Stimulated activated CD8-positive, alpha-beta memory T cell treated with anti-CD3 and anti-CD28 coated beads, Interleukin-12 subunit alpha, Interleukin-12 subunit beta, amount 100 ng/mL, for 4 hours (primary cell): ENCODE results near the gene TNFRSF11A.

Experiments used
- DNase-seq: peaks from one replicate; pipeline ENCODE4 v3.0.0-alpha.2; 2020; ENCODE audit warnings: low read depth

Gene TNFRSF11A

DNA sequence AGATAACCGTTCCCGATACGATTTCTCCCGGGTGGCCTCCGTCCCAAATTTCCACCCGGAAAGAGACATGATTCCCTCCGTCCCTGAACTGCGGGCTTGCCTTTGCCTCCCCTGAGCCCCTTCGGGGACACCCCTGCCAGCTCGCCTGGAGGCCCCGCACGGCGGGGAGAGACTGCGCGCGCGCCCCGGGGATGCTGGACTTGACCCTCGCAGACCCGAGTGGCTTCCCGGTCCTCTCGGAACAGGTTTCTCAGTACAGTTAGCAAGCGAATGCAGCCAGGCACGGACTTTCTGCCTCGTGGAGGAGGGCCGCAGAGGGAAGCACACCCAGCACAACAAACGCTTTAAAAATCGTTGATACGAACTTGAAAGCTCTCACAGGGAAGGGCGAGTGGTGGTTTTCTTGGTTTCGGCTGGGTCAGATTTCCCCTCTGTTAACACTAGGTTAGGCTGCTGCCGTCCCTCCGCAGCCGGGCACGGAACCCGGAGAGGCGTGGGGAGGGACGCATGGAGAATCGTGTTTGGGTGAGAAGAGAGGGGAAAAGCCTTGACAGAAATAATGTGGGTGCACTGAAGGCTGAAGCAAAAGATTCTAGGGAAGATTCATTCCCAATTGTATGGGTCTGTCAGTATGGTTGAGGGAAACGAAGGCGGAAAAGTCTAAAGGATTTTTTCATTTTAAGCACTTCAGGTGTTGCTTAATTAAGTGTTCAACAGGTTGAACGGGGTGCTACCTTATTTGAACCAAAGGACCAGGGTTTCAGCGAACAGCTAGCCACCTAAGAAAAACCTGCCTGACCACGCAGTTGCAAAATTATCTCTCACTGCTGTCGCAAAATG, 916 bp downstream of the TNFRSF11A start:
- no peak for DNase-seq

DNA sequence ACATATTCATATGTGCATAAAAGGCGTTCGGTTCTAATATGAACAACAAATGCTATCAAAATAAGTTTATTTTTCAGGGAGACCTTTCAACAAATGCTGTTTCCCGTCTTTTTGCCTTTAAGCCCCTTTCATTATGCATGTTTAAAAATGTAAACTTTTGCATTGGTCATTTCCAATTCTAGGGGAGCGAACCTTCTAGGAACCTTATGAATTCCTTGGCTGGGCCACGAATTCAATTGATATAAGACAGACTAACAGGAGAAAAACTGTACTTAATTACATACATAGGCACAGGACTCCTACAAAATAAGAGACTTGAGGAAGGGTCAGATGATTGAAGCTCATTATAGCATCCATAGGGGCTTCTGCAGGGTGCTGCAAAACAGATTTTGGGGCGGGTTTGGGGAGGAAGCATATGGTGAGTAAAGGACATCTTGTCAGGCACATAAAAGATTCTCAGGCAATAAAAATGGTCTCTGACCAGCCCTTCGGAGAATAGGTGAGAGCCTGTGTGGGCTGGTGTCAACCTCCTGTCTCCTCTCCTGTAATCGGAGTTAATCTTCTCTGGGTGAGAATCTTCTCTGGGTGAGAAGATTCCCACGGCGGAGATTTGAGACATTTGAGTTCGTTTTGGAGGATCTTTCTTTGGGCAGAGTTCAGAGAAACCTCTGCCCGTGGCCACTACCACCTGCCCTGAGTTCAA, 1.7 kb downstream of the TNFRSF11A start:
- DNase-seq, result no peak

DNA sequence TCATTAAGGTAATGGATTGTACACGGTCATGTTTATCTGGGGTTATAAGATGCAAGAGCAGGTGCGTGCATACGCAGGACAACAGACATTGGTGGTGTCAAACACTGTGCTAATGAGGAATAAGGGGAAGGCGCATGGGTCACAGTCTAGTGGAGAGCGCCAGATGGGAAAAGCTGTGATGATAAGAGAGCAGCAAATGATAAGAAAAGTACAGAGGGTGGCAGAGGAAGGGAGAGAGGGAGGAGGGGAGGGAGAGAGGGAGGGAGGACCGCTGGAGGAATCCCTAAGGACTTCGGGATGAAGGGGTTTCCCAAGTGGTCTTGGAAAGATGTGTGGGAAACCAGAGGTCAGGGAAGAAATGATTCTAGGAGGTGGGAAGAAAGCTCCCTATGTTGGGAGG, 2.9 kb downstream of the TNFRSF11A start:
- DNase-seq, result no peak

DNA sequence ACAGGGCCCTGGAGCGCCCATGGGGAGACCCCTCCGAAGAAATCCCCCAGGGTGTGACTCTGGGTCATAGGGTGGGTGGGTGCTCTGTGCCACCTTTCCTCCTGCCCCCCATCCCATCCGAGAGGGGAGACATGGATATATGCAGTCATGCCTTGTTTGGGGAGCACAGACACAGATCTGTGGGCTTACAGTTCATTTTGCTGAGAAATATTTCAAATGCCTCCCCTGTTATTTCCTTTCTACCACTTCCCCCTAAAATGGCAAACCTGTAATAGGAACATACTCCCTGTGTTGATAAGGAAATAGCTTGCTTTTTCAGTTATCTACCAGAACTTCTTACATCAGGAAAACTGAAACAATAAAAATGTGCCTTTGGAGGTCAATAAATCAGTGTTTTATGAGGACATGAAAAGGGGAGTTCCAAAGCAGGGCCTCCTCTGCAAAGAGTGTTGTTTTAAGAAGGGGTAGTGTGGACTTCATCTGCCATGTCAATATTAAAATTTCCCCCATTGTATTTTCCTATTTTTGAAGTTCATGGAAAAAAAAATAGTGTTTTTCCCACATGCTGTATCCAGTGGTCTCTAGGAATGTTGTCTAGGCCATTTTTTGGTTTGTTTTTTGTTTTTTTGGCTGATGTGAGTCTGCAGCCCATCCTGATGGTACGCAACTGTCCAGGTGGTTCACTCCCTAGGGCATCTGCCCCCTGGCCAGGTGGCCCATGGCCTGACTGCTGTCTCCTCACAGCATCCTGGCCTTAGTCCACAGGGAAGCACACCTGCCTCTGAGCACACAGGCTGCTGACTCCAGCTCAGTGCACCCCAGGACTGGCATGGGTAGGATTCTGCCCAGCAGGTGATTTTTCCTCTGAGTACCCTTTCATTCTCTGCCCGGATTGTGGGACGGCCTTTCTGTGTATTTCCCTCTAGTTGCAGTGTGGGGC, 3.7 kb downstream of the TNFRSF11A start:
- DNase-seq, result no peak

DNA sequence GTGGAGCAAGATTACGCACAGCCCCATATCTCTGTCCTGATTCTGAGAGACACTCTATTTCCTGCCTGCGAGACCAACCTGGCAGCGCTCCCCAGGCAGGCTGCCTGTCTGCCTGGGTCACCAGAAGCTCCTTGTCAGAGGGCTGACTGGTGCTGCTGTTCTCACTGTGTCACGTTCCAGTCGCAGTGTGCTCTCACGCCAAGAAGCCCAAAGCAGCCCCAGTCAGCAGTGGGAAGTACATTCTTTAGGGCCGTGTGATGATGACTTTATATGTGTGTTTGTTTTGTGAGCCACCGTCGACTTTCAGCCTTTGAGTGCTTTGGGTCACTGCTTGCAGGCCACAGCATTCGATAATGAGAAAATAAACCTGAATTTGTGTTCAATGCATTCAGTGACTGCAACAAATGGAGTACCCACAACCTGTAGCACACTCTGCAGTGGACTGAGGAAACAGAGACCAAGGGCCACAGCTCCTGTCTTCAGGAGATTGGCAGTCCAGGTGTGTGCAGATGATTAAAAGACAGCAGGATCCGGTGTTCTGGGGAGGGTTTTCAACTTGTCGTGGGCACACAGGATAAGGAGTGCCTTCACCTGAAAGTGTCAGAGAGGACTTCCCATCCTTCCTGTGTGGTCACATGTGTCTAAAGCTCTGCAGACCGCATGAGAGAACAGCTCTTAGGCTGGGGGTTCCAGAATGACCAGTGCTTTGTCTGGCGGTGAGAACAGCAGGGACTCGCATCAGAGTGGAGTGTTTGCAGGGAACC, 4.8 kb downstream of the TNFRSF11A start:
- DNase-seq, result no peak

DNA sequence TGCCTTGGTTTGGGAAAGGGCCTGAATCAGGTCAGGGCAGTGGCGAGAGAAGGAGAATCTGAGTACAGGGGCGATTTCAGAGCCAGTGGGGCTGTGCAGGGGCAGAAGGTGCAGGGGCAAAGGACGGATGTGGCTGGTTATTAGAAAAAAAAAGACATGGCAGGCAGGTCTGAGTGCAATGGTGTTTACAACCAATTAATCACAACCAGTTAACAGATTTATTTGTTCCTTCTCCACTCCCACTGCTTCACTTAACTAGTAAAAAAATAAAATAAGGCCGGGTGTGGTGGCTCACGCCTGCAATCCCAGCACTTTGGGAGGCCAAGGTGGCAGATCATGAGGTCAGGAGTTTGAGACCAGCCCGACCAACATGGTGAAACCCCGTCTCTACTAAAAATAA, 5.5 kb downstream of the TNFRSF11A start:
- DNase-seq, result no peak

DNA sequence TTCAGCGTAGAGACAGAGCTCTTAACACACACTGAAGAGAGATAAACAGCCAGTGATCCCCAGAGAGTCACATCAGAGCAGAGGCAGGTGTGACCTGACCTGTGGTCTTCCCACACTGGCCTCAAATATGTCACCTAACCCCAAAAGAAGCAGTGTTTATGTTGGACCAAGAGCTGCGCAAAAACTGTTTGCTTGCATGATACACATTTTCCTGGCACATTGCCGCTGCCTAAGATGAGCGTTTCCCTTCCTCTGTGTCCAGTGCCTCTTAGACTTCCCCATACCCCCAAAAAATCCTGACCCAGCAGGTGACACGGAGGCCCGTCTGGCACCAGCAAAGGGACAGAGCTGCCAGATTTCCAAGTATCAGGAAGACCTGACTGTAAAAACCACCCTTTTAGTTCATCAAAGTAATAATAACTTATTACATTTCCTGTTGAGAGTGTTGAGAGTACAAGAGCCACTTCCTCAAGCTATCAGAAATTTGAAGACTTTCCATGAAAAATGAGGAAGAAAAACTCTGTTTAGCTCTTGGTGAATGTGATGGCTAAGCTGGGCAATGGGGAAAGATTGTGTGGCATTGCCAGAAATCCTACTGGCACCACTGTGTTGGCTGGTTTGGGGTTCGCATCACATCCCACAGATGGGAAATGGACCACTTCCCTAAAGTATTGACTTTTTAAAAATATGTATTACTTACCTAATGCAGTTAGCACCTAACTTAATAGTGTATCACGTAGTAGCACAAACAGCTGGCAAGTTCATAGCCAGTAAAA, 6.7 kb downstream of the TNFRSF11A start:
- DNase-seq, result no peak

DNA sequence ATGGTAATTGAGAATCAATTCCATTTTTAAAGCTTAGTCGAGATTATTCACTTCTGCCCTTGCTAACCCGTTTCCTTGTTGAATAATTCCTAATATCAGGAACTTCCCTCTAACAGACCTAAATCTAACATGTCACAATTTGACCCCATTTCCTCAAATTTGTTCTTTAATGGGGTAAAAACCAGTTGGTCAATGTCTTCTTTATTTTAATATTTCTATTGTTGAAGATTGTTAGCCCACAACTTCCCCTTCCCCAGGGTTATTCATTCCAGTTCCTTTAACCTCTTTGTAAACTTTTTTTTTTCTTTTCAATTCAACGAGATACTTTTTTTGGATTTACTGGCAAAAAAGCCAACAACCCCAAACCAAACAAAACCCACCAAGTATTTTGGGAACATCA, 7.3 kb downstream of the TNFRSF11A start:
- DNase-seq, result no peak

DNA sequence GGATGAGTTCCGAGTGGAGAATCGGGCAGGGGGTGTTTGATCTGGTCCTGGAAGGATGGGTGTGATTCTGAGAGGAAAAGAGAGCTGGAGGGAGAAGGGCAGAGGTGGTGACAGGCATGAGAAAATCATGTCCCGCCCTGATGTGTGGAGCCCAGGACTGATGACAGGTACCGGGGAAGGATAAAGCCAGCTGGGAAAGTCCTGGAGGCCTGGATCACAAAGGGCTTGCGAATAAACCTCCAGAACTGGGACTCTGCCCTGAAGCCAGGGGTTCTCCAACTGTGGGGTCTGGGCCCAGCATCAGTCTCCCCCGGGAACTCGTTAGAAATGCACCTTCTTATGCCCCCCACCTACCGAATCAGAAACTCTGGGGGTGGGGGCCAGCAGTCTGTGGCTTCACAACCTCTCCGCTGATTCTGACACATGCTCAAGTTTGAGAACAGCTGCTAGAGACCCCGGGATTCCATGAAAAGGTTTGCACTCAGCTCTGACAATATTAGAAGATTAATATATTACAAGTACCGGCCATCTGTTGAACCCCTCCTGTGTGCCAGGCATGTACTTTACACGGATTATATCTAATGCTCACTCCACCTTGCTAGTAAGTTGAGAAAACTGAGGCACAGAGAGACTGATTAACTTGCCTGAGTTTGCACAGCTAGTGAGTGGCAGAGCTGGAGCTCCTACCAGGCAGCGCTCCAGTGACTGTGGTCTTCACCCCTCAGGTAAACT, 8.0 kb downstream of the TNFRSF11A start:
- DNase-seq, result no peak

DNA sequence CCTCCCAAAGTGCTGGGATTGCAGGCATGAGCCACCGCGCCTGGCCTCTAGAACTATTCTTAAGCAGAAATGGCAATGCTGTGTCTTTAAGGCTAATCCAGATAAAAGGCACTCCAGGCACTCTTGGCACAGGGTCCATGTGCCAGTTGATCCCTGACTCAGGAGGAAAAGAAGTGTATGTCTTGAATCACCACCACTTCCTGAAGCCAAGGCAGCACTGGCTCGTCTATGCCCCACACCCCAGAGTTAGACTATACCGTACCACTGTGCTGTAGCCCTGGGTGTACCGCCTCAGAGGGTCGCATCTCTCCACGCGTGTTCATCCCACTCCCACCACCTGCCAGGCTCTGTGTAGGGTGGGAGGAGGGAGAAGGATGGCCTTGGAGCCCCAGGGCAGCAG, 9.0 kb downstream of the TNFRSF11A start:
- no peak for DNase-seq

DNA sequence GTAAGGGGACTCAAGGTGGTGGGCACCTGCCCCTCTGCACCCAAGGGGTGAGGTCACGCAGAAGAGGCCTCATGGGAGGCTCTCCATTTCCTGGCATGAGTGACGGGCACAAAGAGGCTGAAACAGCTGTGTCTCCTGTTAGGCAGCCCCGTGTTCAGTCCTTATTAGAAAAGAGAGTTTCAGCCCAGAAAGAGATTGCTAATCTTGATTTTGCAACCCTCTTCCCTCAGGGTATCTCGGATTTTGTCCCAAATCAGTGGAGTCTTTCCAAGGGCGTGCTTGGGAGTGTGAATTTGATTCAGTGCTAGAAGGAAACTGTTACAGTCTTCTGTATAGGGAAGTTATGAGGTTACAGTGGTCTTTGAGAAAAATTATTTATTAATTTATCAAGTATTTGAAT, 10.4 kb downstream of the TNFRSF11A start:
- DNase-seq, result no peak

DNA sequence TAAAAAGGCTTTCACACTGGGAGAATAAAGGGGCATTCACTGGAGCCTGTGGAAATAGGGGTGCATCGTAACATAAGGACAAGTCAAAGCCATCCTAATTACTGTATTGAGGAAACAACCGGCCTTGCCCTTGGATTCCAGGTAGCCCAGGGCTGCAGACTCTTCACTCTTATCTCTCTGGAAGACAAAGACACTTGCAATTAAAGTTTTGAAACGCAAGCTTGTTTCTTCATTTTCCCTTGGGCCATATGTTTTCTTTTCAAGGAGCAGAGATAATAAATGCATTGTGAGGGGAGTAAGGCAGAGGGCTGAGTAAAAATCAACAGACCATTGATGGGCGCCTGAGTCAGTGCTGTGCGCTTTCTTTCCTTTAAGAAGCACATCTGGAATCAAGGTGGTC, 11.5 kb downstream of the TNFRSF11A start:
- no peak for DNase-seq

DNA sequence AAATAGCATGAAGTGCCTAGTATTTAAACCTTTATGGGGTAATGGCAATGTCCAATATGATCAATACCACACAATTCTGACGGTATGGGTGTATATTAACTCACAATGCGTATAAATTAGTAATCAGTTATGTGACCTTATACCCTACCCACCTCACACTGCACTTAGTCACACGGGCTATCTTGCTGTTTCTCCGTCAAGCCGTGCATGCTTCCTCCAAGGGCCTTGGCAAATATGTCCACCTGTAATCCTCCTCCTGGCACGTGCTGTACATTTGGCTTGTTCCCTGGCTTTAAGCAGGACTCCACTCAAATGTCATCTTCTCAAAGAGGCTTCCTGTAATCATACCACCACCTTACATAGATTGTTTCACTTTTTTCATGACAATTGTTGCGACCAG, 12.2 kb downstream of the TNFRSF11A start:
- no peak for DNase-seq

DNA sequence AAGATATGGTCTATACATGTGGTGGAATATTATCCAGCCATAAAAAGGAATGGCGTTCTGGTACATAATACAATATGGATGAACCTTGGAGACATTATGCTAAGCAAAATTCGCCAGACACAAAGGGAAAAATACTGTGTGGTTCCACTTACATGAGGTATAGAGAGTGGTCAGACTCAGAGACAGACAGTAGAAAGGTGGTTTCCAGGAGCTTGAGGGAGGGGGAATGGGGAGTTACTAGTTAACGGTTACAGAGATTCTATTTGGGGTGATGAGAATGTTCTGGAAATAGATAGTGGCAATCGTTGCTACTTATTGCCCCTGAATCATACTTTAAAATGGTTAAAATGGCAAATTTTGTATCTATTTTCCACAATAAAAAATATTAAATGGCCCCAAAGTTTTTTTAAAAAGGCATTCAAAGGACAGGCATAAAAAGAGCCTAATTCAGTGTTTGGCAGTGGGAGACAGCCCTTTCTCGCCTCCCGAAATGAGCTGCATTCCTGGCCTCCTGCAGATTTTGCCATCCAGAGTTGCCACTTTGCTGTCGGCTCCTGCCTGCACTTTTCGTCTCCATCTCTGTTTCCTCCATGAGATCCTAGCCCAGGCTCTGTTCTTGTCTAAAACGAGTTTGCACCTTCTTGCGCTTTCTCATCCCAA, 13.5 kb downstream of the TNFRSF11A start:
- no peak for DNase-seq

DNA sequence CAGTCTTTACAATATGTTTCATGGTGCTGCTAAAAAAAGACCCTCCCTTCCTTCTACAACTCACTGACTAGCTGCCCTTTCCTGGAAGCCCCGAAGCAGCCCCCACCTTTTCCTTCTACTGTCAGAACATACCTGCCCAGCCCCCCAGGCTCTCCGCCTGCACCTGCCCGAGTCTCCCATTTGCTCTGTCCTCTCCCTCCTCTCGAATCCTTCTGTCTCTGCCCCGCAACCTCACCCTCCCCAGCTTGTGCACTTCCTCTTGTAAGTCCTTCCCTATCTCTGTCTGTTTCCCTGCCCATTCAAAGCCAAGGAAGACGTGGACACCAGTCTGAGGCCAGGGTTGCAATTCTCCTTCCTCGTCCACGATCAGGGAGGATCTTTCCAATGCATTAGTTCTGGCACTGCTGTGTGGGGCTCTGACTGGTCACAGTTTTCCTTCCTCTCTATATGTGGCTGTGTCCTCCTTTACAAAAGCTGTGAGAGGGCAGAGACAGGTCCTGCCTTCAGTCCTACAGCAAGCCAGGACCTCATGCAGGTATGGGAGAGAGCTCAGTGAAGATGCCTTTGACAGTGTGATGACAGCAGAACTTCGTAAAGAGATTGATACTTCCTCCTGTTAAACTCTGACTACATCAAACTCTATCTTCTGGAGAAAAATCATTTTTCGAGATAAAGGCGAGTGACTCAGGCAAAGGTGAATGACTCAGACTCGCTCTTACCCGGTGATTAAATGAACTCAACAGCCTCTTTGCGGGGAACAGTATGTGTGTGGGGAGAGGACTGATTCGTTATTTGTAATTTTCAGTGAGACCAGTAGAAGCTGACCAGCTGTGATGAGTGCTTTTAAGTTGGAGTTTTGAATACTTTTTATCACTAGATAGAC, 14.2 kb downstream of the TNFRSF11A start:
- no peak for DNase-seq

DNA sequence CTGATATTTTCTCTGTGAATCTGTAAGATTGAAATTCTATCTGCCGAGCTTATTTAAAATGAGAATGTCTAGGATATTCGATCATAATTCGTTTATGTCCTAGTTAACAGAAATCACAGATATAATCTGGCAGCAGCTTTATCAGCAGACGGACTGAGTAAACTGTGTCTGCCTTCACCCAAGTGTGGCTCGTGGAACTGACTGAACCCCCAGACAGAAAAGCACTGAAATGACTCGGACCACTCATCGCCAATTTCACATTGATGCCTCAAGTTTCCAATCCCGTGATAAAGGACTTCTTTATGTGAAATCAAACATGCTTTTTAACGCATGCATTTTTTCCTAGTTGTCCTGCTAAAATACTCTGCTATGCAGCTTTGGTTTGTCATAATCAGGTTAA, 15.9 kb downstream of the TNFRSF11A start:
- no peak for DNase-seq

DNA sequence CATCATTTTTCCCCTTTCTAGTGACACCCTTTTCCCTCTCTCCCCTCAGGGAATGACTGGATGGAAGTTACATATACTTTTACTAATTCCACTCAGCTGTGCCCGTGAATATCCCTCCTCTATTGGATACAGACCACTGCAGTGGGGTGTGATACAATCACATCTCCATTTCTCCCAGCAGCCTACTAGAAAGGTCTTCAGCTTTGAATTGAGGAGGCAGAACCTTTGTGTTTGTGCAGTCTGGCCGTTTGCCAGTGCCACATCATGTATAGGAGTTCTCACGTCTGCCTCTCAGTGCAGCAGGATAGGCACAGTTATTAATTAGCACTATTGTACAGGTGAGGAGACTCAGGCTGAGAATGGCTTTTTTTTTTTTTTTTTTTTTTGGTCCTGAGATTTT, 16.4 kb downstream of the TNFRSF11A start:
- no peak for DNase-seq

DNA sequence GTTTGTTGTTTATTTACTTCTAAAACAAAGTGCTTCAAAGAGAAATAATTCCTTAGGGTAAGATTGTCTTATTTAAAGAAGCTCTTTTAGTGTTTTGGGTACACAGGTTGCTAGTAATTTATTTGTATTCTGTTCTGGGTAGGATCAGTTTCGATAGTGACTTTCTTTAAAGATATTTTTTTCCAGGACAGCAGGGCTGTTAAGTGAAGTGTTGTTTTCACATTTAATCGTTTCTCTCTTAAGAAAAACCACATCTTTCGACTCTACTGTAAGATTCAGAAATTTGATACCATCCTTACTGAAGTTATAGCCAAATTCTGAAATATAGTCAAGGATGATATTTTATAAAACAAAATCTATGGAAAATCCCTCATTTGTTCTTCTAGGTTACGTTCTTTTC, 17.8 kb downstream of the TNFRSF11A start:
- DNase-seq, result no peak

DNA sequence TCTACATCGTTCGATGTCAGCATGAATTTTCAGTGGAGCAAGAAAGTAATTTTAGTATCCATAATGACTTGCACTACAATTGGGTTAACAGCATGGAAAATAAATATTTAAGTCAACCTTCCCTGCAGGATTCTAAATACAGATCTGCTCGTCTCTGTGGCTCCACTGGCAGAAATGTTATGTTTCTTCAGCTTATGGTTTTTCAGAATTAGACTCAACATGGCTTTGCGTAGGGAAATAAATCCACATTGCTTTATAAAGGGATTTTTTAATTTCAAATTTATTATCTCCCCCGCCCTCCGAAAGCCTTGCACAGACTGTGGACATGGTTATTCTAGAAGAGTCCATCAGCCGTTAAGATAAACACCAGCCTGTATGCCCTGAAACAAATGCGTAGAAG, 18.2 kb downstream of the TNFRSF11A start:
- no peak for DNase-seq
